ENCODE measurements around the gene MICALL2.

Gene MICALL2

DNA sequence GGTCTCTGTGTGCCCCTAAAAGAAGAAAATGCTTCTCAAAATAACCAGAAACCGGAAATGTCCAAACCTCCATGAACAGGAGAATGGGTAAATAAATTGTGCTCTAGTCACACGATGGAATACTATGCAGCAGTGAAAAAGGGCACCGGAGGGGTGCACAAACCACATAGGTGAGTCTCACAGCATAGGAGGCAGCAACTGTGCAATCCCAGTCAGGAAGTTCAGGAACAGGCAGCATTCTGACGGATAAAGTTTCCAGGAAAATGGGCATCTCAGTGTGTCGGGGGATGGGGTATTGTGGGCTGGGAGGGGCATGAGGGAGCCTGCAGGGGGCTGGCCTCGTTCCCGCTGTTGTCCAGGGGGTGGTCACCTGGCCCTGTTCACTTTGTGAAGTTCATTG, 63.1 kb downstream of the MICALL2 start:
- H3K27me3 ChIP-seq (ENCODE audit: control insufficient read depth, insufficient read depth, low read length): peaks cover 10% of the 10 kb centered on the region
- no peaks in the 10 kb centered on the region for H3K4me1 ChIP-seq (ENCODE audit: control insufficient read depth, insufficient read depth, low read length)
- no peak overlapping the region for H3K4me3 ChIP-seq (ENCODE audit: low read depth, low read length)
- H3K9me3 ChIP-seq (ENCODE audit: control insufficient read depth, insufficient read depth, low read length): 0 out of 2 replicates have a peak, but pooled peaks cover 5% of the 10 kb centered on the region
- H3K36me3 ChIP-seq (ENCODE audit: control insufficient read depth, insufficient read depth, low read length): no peaks in the 10 kb centered on the region
- H3K9ac ChIP-seq (ENCODE audit: low read depth, low read length): no peak overlapping the region
- no peak overlapping the region for H3K27ac ChIP-seq (ENCODE audit: low read depth, low read length)

- Histone ChIP-seq H3K4me1 (ENCODE audit: control insufficient read depth, insufficient read depth, low read length) (no peaks in the 10 kb centered on the region), H3K36me3 (ENCODE audit: control insufficient read depth, insufficient read depth, low read length) (no peaks in the 10 kb centered on the region), H3K27ac (ENCODE audit: low read depth, low read length) (no peak overlapping the region), H3K9ac (ENCODE audit: low read depth, low read length) (no peak overlapping the region), H3K27me3 (ENCODE audit: control insufficient read depth, insufficient read depth, low read length) (0 out of 2 replicates have a peak, but pooled peaks cover 4% of the 10 kb centered on the region), H3K4me3 (ENCODE audit: low read depth, low read length) (no peak overlapping the region), H3K9me3 (ENCODE audit: control insufficient read depth, insufficient read depth, low read length) (0 out of 2 replicates have a peak, but pooled peaks cover 5% of the 10 kb centered on the region)
Observed at GRCh38 chr7:1395211-1396070, 63.8 kb downstream of the MICALL2 start.

DNA sequence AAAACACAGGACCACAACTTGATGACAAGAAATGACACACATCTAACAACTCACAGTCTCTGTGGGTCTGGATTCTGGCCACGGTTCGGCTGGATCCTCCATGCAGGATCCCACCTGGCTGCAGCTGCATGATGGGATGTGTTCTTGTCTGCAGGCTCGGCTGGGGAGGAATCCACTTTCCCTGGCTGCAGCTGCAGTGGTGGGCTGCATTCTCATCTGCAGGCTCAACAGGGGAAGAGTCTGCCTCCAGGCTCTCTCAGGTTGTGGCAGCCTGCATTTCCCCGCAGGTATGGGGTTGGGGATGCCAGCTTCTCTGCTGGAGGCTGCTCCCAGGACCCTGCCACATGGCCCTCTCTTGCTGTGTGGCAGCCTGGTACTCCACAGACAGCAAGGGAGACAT, 64.9 kb downstream of the MICALL2 start:
- 0 out of 2 replicates have a peak, but pooled peaks cover 5% of the 10 kb centered on the region for H3K9me3 ChIP-seq (ENCODE audit: control insufficient read depth, insufficient read depth, low read length)
- no peaks in the 10 kb centered on the region for H3K27me3 ChIP-seq (ENCODE audit: control insufficient read depth, insufficient read depth, low read length)
- H3K4me1 ChIP-seq (ENCODE audit: control insufficient read depth, insufficient read depth, low read length): no peaks in the 10 kb centered on the region
- H3K9ac ChIP-seq (ENCODE audit: low read depth, low read length): no peak overlapping the region
- H3K27ac ChIP-seq (ENCODE audit: low read depth, low read length): no peak overlapping the region
- H3K4me3 ChIP-seq (ENCODE audit: low read depth, low read length): no peak overlapping the region
- H3K36me3 ChIP-seq (ENCODE audit: control insufficient read depth, insufficient read depth, low read length): no peaks in the 10 kb centered on the region

DNA sequence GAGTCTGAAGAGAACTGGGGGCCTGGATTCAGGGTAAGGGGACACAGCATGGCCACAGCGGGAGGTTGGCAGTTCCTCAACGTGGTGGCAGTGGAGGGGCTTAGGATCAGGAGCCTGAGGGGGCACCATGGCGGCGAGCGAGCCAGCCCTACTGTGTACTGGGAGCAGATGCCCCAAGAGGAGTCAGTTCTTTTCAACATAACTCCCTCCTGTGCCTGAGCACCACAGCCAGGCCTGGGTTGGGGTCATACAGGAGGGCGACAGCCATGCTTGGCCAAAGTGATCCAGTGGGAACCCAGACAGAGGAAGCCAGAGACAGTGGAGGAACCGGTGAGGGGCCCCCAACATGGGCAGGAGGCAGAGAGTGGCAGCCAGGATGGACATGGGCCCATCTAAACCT, 65.8 kb downstream of the MICALL2 start:
- H3K9ac ChIP-seq (ENCODE audit: low read depth, low read length): no peak overlapping the region
- no peaks in the 10 kb centered on the region for H3K27me3 ChIP-seq (ENCODE audit: control insufficient read depth, insufficient read depth, low read length)
- no peak overlapping the region for H3K27ac ChIP-seq (ENCODE audit: low read depth, low read length)
- no peaks in the 10 kb centered on the region for H3K4me1 ChIP-seq (ENCODE audit: control insufficient read depth, insufficient read depth, low read length)
- H3K9me3 ChIP-seq (ENCODE audit: control insufficient read depth, insufficient read depth, low read length): 0 out of 2 replicates have a peak, but pooled peaks cover 5% of the 10 kb centered on the region
- no peaks in the 10 kb centered on the region for H3K36me3 ChIP-seq (ENCODE audit: control insufficient read depth, insufficient read depth, low read length)
- no peak overlapping the region for H3K4me3 ChIP-seq (ENCODE audit: low read depth, low read length)

DNA sequence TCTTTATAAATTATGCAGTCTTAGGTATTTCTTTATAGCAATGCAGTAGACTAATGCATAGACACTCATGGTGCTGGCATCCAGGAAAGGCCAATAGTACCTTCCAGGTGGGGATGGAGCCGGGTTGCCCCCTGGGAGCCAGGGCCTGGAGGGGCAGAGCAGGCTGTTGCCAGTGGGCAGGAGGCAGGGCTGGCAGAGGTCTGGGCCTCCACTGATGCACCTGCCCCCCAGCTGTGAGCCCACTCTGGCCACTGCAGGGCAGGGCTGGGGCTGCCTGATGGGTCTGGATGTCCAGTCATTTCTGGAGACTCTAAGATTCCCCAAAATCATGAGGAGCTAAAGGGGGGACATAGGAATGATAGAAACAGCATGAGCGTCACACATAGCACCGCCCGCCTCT, 66.7 kb downstream of the MICALL2 start:
- no peaks in the 10 kb centered on the region for H3K4me1 ChIP-seq (ENCODE audit: control insufficient read depth, insufficient read depth, low read length)
- H3K27me3 ChIP-seq (ENCODE audit: control insufficient read depth, insufficient read depth, low read length): no peaks in the 10 kb centered on the region
- 0 out of 2 replicates have a peak, but pooled peaks cover 5% of the 10 kb centered on the region for H3K9me3 ChIP-seq (ENCODE audit: control insufficient read depth, insufficient read depth, low read length)
- H3K9ac ChIP-seq (ENCODE audit: low read depth, low read length): no peak overlapping the region
- H3K4me3 ChIP-seq (ENCODE audit: low read depth, low read length): no peak overlapping the region
- no peak overlapping the region for H3K27ac ChIP-seq (ENCODE audit: low read depth, low read length)
- no peaks in the 10 kb centered on the region for H3K36me3 ChIP-seq (ENCODE audit: control insufficient read depth, insufficient read depth, low read length)

- Histone ChIP-seq H3K27me3 (ENCODE audit: control insufficient read depth, insufficient read depth, low read length) (no peaks in the 10 kb centered on the region), H3K9me3 (ENCODE audit: control insufficient read depth, insufficient read depth, low read length) (0 out of 2 replicates have a peak, but pooled peaks cover 5% of the 10 kb centered on the region), H3K27ac (ENCODE audit: low read depth, low read length) (no peak overlapping the region), H3K36me3 (ENCODE audit: control insufficient read depth, insufficient read depth, low read length) (no peaks in the 10 kb centered on the region), H3K9ac (ENCODE audit: low read depth, low read length) (no peak overlapping the region), H3K4me3 (ENCODE audit: low read depth, low read length) (no peak overlapping the region), H3K4me1 (ENCODE audit: control insufficient read depth, insufficient read depth, low read length) (no peaks in the 10 kb centered on the region)
Observed at GRCh38 chr7:1391449-1391848, 67.8 kb downstream of the MICALL2 start.

DNA sequence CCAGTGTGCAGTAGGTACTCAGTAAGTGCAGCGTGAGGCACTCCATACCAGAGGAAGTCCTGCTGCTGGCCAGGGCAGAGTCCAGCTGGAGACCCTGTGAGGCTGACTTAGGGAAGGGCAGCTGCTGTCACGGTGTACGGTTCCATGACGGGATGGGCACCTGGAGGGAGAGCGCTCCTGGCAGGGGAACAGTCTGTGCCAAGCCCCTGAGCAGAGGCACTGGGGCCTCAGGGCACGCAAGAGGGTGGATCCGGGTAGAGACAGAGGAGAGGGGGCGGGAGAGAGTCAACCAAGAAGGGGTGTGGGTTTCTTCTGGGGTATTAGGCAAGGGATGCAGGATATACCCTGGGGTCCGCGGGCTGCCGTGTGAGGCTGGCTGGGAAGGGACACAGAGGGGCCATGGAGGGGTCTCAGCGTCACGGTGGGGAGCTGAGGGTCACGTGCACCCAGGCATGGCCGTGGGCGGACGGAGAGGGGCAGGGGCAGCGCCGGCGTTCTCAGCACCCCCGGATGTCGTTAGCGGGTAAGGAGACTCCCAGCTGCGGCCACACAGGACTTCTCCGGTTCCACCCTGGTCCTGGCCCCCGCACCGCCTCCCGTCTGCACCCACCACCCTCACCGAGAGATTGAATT, 70.5 kb downstream of the MICALL2 start:
- H3K4me3 ChIP-seq (ENCODE audit: low read depth, low read length): no peak overlapping the region
- H3K9ac ChIP-seq (ENCODE audit: low read depth, low read length): no peak overlapping the region
- no peaks in the 10 kb centered on the region for H3K4me1 ChIP-seq (ENCODE audit: control insufficient read depth, insufficient read depth, low read length)
- no peaks in the 10 kb centered on the region for H3K36me3 ChIP-seq (ENCODE audit: control insufficient read depth, insufficient read depth, low read length)
- H3K9me3 ChIP-seq (ENCODE audit: control insufficient read depth, insufficient read depth, low read length): 0 out of 2 replicates have a peak, but pooled peaks cover 5% of the 10 kb centered on the region
- H3K27me3 ChIP-seq (ENCODE audit: control insufficient read depth, insufficient read depth, low read length): no peaks in the 10 kb centered on the region
- no peak overlapping the region for H3K27ac ChIP-seq (ENCODE audit: low read depth, low read length)

GRCh38 chr7:1388021-1388702, 71.1 kb downstream of the MICALL2 start:
- Histone ChIP-seq H3K9me3 (ENCODE audit: control insufficient read depth, insufficient read depth, low read length) (0 out of 2 replicates have a peak, but pooled peaks cover 5% of the 10 kb centered on the region), H3K4me3 (ENCODE audit: low read depth, low read length) (no peak overlapping the region), H3K4me1 (ENCODE audit: control insufficient read depth, insufficient read depth, low read length) (no peaks in the 10 kb centered on the region), H3K27ac (ENCODE audit: low read depth, low read length) (no peak overlapping the region), H3K36me3 (ENCODE audit: control insufficient read depth, insufficient read depth, low read length) (no peaks in the 10 kb centered on the region), H3K9ac (ENCODE audit: low read depth, low read length) (no peak overlapping the region), H3K27me3 (ENCODE audit: control insufficient read depth, insufficient read depth, low read length) (no peaks in the 10 kb centered on the region)

GRCh38 chr7:1387261-1387660, 72.0 kb downstream of the MICALL2 start:
- no peaks in the 10 kb centered on the region for H3K36me3 ChIP-seq (ENCODE audit: control insufficient read depth, insufficient read depth, low read length)
- 0 out of 2 replicates have a peak, but pooled peaks cover 5% of the 10 kb centered on the region for H3K9me3 ChIP-seq (ENCODE audit: control insufficient read depth, insufficient read depth, low read length)
- H3K4me1 ChIP-seq (ENCODE audit: control insufficient read depth, insufficient read depth, low read length): no peaks in the 10 kb centered on the region
- no peak overlapping the region for H3K4me3 ChIP-seq (ENCODE audit: low read depth, low read length)
- no peaks in the 10 kb centered on the region for H3K27me3 ChIP-seq (ENCODE audit: control insufficient read depth, insufficient read depth, low read length)
- H3K9ac ChIP-seq (ENCODE audit: low read depth, low read length): no peak overlapping the region
- H3K27ac ChIP-seq (ENCODE audit: low read depth, low read length): no peak overlapping the region

GRCh38 chr7:1386623-1387220, 72.5 kb downstream of the MICALL2 start:
- Histone ChIP-seq H3K27me3 (ENCODE audit: control insufficient read depth, insufficient read depth, low read length) (no peaks in the 10 kb centered on the region), H3K4me1 (ENCODE audit: control insufficient read depth, insufficient read depth, low read length) (no peaks in the 10 kb centered on the region), H3K36me3 (ENCODE audit: control insufficient read depth, insufficient read depth, low read length) (no peaks in the 10 kb centered on the region), H3K9me3 (ENCODE audit: control insufficient read depth, insufficient read depth, low read length) (0 out of 2 replicates have a peak, but pooled peaks cover 5% of the 10 kb centered on the region), H3K9ac (ENCODE audit: low read depth, low read length) (no peak overlapping the region), H3K27ac (ENCODE audit: low read depth, low read length) (no peak overlapping the region), H3K4me3 (ENCODE audit: low read depth, low read length) (no peak overlapping the region)
